Lower leg skin (tissue), 4 donors: ENCODE measurements around the gene PPT1. TPM values are rescaled to one million over a fixed set of nuclear protein-coding genes. Genes with fewer than 3 reads are reported as not detected.
"Not testable (repeated sequence)": the region's sequence is repeated elsewhere in the genome, so short reads cannot be mapped to it uniquely, and the experiment has no call there.

Experiments
- DNase-seq, 2 donors: peaks; one replicate each; pipeline ENCODE4 v3.0.0-alpha.2; 2019; ENCODE audit warnings: low spot score in 2 of 2
- H3K4me3 ChIP-seq: fragments of 200-600 bp; sonication (generic); 2 replicates; pipeline ENCODE4 v1.5.1; 2017; ENCODE audit warnings: mild to moderate bottlenecking, low read depth; ENCODE audit not compliant: poor library complexity, severe bottlenecking
- POLR2A ChIP-seq, 2 donors: fragments of 450-650 bp; IDR thresholded peaks; one replicate each; pipeline ENCODE4 v1.6.1; 2016 to 2017; ENCODE audit warnings: antibody characterized with exemption in 2 of 2, mild to moderate bottlenecking in 1 of 2, moderate library complexity in 1 of 2
- WGBS, 2 donors: methylation state at CpG; one replicate each; pipeline ENCODE4 v1.1.5; 2018; 5-methylcytosine and 5-hydroxymethylcytosine counted together
- intact Hi-C: fragments of 100-400 bp; cut with DNase I; formaldehyde crosslinking; loops from one replicate; pipeline ENCODE4 v1.15.0; 2023; ENCODE audit warnings: low total_unique reads
- total RNA-seq, 4 donors: library from RNA; depleted of rRNA; stranded (reverse); fragments of >200 nt; gene quantifications; one replicate each; pipeline ENCODE4 v1.1.0, GENCODE V29; 2016
- TF ChIP-seq, protein P1 (sequence below), 3 donors: fragments of 450-650 bp; IDR thresholded peaks; one replicate each; pipeline ENCODE4 v1.5.1; 2016; ENCODE audit warnings: antibody characterized with exemption in 3 of 3, mild to moderate bottlenecking in 3 of 3, moderate library complexity in 2 of 3

PPT1 gene
- total RNA-seq, 4 donors from 2014 or later, result 28.2 to 42.1 (median 37.5) TPM

DNA sequence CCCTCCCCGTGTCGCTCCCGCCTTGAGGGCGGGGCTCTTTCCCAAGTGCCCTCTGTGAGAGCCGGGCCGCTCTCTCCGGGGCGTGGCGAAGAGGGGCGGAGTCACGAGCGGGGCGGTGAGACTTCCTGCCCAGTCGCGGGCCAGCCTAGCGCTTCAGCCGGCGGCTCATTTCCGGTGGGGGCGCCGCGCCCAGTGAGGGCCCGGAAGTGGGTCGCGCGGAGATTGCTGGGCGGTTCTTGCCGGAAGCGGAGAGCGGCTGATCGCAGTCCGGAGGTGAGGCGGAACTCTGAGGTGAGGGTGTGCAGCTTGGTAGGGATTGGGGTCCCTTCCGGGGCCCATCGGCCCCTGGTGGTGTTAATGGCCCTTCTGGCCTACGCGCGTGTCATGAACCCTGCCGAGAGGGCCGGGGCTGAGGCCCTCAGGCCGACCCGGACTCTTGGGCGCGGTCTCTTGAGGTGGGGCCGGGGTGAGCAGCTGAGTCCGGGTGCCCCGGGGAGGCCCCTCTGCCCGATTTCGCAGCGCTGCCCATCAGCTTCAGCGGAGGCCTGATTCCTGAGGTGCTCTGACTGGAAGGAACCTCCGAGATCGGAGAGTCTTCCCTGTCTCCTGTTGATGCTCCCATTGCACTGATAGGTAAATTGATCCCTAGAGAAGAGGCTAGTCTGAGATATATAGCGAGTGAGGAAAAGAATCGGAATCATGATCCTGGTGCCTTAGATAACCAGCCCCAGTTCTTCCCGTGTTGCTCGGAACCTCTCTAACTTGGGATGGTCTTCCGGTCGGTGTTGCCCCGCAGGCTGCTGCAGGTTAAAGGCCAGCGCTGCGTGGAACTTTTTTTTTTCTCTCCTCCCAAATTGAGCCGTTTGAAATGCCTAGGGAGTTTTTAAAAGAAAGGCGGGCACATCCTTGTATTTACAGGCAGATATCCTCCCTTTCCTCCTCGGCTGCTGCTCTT is 56.3 kb downstream of the PPT1 start, which contains the start of gene CAP1:
CAP1 (plus strand) TSS at position 219 of the 955 bp plus-strand sequence. CDS start 18,618 bp downstream, outside the sequence.
- peak in 1 of 2 donors; percentile 10 for TF ChIP-seq POLR2A (IDR thresholded peaks at IDR 0.05)
- TF ChIP-seq, protein P1, sequence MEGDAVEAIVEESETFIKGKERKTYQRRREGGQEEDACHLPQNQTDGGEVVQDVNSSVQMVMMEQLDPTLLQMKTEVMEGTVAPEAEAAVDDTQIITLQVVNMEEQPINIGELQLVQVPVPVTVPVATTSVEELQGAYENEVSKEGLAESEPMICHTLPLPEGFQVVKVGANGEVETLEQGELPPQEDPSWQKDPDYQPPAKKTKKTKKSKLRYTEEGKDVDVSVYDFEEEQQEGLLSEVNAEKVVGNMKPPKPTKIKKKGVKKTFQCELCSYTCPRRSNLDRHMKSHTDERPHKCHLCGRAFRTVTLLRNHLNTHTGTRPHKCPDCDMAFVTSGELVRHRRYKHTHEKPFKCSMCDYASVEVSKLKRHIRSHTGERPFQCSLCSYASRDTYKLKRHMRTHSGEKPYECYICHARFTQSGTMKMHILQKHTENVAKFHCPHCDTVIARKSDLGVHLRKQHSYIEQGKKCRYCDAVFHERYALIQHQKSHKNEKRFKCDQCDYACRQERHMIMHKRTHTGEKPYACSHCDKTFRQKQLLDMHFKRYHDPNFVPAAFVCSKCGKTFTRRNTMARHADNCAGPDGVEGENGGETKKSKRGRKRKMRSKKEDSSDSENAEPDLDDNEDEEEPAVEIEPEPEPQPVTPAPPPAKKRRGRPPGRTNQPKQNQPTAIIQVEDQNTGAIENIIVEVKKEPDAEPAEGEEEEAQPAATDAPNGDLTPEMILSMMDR (IDR thresholded peaks at IDR 0.05), result no peak
- DNase-seq, result peak; percentile 99 to 100
- 1% methylated on average over 17 to 55 of the region's 65 CpGs for WGBS, 2 donors
- intact Hi-C loops, result no loop called here
- H3K4me3 ChIP-seq, result peak within 1 kb of the TSS; percentile 94

- TF ChIP-seq, protein P1 (IDR thresholded peaks at IDR 0.05), result no peak
- TF ChIP-seq POLR2A (IDR thresholded peaks at IDR 0.05), result peak in 1 of 2 donors; percentile 91
- intact Hi-C loops, result no loop called here
- peak; percentile 91 to 98 for DNase-seq
- WGBS, 2 donors, result 0 to 1% methylated on average over 39 to 50 of the region's 52 CpGs
- H3K4me3 ChIP-seq, result peak overlapping the region; percentile 87
Observed at GRCh38 chr1:40039757-40040510, 57.1 kb downstream of the PPT1 start.

DNA sequence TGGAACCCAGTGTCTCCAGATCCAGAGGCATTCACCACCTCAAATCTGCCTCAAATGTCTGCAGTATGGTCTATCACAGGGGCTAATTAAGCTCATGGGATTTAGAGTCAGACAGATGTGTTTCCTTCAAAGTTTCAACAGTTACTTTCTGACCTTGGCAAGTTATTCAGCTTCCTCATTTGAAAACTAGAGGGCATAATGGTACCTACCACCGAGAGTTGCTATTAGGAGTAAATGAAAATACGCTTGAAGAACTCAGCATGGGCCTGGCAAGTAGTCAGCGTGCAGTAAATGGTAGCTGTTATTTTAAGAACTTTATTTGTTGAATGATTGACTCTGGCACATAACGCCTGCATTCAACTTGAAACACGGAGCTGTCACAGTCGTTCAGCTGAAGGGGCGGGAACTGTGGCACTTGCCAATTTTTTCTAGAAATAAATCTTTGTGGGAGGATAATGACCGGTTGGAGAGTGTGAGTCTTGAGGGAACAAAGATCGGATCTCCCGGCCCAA is 57.8 kb downstream of the PPT1 start:
- no peak for DNase-seq

DNA sequence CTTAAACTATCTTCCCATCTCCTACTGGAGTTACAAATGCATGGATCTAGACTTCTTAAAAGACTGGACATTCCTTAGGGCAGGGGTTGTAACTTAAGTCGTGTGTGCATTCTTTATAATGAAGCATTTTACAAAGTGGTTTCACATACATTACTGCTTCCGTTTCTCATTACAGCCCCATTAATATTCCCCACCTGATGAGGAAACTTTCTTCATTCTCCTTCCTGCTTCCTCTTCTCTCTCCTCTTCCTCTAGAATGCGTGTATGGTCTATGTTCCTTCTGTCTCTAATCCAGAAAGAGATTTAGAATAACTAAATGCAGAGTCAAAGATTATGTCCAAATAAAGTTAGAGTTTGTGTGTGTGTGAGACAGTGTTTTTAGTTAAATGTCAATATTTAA is 58.4 kb downstream of the PPT1 start:
- WGBS, 2 donors, result 45 to 59% methylated on average over 3 of the region's 3 CpGs
- TF ChIP-seq POLR2A (IDR thresholded peaks at IDR 0.05), result no peak
- TF ChIP-seq, protein P1 (IDR thresholded peaks at IDR 0.05), result no peak
- no peak for DNase-seq
- H3K4me3 ChIP-seq, result no peak overlapping the region
- intact Hi-C loops, result no loop called here

More for the DNA sequence above, 57.8 kb downstream of the PPT1 start:
- H3K4me3 ChIP-seq, result peak overlapping the region; percentile 87
- intact Hi-C loops, result no loop called here
- TF ChIP-seq, protein P1 (IDR thresholded peaks at IDR 0.05), result no peak
- TF ChIP-seq POLR2A (IDR thresholded peaks at IDR 0.05), result no peak
- 0 to 1% methylated on average over 10 of the region's 10 CpGs for WGBS, 2 donors

- 84% methylated on average over 8 of the region's 8 CpGs for WGBS, 2 donors
- H3K4me3 ChIP-seq, intact Hi-C loops, DNase-seq: not testable (repeated sequence)
Observed at GRCh38 chr1:40037254-40037653, 59.8 kb downstream of the PPT1 start.
